Activated CD4-positive, alpha-beta T cell treated with anti-CD3 and anti-CD28 coated beads for 1 hour (primary cell): ENCODE data around the gene IGLON5.

Experiments
- DNase-seq: peaks from one replicate; pipeline ENCODE4 v3.0.0-alpha.2; 2020

IGLON5 gene

GRCh38 chr19:51318687-51319648, 7.5 kb downstream of the IGLON5 start:
- no peak for DNase-seq

- no peak for DNase-seq
Measured at GRCh38 chr19:51319649-51320279, 8.3 kb downstream of the IGLON5 start.

- no peak for DNase-seq
Measured at GRCh38 chr19:51320280-51320657, 8.8 kb downstream of the IGLON5 start.

DNA sequence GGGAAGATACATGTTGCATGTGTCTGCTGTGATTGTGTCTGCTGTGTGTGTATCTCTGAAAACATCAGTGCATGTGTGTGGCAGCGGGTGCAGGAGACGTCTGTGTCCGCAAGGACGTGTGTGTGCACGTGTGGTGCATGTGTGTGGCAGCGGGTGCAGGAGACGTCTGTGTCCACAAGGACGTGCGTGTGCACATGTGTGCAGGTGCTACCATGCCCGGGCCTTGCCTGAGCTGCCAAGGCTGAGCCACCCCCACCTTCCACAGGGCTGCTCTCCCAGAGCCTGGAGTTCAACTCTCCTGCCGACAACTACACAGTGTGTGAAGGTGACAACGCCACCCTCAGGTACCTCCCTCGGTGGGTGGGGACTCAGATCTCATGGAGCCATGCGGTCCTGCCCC, 10.4 kb downstream of the IGLON5 start:
- no peak for DNase-seq

- DNase-seq = no peak
Measured at GRCh38 chr19:51323481-51324166, 12.2 kb downstream of the IGLON5 start.

DNA sequence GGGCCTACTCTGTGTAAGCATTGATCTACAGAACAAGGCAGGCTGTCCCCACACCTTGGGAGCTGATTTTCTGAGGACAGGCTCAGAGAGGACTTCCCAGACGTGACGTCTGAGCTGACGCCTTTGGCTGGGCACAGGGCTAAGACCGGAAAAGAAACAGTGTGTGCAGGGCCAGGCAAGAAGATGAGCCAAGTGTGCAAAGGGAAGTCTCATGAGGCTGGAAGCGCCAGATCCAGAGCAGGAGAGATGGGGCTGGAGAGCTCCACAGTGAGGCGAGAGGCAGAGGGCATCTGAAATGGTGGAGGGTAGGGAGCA, 12.7 kb downstream of the IGLON5 start:
- DNase-seq = no peak

DNA sequence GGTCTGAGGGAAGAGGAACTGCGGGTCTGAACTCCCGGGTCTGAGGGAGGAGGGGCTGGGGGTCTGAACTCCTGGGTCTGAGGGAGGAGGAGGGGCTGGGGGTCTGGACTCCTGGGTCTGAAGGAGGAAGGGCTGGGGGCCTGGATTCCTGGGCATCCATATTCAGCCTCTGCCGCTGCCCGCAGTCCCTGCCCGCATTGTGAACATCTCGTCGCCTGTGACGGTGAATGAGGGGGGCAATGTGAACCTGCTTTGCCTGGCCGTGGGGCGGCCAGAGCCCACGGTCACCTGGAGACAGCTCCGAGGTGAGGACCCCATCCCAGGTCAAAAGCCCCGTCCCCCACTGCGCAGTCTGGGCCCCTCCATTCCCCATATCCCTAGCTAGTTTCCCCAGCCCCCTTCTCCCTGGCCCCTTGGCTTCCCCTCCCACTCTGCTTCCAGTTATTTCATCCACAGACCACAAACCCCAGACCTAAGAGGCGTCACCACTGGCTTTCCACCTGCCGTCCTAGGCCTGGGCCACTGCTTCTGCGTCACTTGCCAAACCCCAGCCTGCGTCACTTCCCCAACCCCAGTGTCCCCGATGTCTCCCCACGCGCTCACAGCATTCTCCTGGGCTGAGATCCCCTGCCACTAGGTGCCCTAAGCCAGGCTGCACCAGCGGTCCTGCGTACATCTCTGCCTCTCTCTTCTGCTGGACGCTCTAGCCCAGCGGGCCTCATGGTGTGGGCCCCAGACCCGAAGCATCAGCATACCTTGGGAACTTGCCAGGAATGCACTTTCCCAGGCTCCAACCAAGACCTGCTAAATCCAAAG, 13.9 kb downstream of the IGLON5 start:
- DNase-seq = no peak

DNA sequence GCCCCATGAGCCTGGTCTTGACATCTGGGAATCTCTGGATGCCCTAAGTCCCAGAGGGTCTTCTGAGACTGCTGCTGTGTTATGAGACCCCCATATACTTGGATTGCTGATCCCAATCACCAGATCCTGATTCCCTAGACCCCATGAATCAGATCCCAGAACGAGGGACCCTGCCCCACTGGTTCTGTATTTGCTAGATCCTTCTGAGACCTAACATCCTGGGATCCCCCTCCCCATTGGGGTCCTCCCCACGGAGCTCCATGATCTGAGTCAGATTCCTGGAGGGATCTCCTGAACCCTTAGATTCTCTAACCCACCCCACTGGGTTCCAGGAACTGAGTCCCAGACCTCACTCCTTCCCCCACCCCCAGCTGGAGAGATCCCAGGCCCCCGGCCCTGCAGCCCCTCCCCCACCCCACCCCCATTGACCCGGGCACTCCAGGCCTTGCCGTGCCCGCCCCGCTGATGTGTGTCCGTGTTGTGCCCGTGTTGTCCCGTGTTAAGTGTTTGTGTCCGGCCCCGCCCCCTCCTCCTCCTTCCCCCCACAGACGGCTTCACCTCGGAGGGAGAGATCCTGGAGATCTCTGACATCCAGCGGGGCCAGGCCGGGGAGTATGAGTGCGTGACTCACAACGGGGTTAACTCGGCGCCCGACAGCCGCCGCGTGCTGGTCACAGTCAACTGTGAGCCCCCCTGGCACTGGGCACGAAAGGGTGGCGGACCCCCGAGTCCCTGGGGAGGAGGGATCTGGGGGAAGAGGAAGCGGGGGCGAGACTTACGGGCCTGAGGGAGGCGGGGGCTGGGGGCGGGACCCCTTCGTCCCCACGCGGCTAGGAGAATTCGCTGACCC, 15.0 kb downstream of the IGLON5 start:
- no peak for DNase-seq

DNA sequence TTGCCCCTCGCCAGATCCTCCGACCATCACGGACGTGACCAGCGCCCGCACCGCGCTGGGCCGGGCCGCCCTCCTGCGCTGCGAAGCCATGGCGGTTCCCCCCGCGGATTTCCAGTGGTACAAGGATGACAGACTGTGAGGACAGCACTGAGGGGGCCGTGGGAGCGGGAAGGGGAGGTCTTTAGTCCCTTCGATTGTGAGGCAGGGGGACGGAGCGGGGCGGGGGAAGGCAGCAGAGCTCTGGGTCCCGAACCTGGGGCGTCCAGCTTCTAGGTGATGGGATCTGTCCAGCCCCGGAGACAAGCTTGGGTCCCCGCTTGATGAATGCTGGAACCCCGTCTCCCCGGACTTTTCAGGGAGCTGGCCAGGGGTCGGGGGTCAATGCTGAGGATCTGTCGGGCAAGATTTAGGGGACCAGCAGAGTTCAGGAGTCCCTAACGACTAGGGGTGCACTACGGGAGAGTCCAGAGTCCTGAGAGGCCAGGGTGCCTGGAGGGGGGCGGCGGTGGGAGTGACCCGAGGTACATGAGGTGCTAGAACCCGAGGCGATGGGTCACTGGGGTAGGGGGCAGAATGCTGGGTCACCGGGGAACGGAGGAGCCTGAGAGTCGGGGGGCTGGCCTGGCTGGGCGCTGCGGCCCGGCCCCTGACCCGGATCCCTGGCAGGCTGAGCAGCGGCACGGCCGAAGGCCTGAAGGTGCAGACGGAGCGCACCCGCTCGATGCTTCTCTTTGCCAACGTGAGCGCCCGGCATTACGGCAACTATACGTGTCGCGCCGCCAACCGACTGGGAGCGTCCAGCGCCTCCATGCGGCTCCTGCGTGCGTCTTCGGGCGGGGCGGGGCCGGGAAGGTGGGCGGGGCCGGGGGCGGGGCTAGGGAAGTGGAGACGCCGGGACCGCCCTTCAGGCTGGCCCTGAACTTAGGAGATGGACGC, 15.9 kb downstream of the IGLON5 start:
- no peak for DNase-seq

DNA sequence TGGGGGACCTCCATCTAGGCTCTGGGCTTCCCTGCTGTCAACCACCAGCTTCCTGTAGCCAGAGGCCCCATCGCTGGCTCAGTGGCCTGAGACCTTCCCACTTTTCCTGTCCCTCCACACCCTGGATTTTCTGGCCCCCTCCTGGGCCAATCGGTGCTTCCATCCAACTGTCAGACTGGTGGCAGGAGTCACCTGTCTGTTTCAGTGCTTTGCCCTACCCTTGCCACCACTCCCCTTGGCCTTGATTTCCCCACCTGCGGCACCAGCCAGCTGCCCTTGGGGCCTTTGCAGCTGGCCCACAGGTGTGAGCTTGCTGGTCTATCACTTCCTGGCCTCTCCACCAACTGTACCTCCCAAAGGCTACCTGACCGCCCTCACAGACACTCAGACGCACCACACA, 18.0 kb downstream of the IGLON5 start:
- DNase-seq = no peak

DNA sequence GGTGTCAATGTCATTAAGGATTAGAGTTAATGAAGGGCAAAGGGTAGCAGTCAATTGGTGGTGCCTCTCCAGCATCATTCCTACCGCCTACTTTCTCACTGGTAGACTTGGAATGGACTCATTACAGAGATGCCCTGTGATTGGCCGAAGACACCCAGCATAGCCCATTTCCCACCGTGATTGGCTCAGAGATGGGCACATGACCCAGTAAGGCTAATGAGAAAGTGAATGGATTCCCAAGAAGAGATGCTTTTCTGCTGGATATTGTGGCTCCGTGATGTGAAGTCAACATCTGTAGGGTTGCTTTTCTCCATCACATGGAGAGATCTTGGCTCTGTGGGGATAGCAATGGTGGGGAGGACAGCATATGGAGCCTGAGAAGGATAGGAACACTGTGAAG, 18.9 kb downstream of the IGLON5 start:
- DNase-seq = no peak

DNA sequence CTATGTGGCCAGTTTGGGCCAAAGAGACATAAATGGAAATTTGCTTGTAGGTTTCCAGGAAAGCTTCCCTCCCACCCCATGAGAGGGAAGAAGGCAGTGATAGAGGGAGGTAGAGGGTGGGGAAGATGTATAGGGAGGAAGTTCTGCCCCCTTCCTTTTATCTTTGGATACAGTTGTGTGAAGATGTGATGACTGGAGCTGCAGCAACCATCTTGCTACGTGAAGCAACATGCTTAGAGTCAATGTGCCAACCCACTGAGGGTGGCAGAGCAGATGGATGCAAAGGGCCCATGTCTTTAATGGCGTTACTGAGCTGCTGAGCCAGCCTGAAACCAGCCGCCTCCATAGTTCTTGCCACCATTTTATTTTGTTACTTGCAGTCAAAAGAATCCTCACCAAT, 19.7 kb downstream of the IGLON5 start:
- no peak for DNase-seq

GRCh38 chr19:51331716-51332115, 20.3 kb downstream of the IGLON5 start:
- no peak for DNase-seq

DNA sequence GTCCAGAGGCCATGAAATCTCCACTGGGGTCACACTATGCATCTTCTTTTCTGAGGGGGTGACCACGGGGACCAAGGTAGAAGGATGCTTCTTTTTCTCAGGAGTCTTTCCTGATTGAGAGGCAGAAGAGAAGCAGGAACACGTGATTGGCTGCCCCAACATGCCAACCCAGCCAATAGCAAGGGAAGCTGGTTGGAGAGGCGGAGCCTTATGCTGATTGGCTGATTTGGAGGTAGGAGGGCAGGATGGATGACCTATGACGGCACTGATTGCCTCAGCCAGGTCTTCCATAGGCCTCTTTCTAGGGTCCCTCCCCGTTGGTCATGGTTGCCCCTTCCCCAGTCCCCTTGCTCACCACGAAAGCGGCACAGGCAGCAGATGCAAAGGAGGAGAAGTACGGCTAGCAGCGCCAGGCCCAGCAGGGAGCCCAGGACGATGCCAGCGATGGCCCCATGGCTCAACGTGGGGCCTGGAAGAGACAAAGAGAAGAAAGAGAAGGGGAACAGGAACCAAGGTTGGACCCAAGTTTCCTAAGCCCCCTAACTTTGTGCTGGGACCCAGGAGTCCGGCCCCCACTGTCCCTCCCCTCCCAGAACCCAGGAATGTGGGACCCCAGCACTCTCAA, 22.5 kb downstream of the IGLON5 start:
- no peak for DNase-seq

GRCh38 chr19:51337141-51337860, 25.9 kb downstream of the IGLON5 start:
- DNase-seq = no peak

- no peak for DNase-seq
Measured at GRCh38 chr19:51337861-51338562, 26.6 kb downstream of the IGLON5 start.

DNA sequence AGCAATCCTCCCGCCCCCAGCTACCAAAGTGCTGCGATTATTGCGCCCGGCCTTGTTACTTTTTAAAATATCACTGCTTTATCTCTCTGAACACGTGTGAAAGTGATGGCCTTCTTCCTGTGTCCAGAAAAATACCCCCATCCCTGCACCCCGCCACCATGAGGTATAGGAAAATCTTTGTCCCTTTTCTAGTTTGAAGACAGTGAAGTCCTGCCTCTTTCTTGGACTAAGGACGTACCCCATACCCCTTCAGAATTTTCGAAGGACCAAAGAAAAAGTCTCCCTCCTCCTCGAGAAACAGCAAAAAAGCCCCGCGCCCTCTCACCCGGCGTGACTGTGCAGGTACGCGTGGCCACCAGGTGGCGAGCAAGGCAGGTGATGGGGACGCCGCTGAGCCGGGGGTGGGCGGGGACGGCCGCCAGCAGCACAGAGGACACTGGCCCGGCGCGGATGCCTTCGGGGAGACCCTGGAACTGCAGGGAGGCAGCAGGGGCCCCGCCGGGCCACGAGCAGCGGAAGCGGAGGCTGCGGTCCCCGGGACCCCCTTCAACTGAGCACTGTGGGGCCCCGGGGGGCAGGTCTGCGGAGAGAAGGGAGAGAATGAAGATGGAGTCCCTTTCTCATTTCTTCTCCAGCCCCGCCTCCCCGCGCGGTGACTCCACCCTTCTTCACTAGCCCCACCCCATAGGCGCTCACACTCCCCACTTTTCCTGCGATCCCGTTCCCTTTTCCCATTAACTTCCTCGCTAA, 27.3 kb downstream of the IGLON5 start:
- peak; percentile 75 for DNase-seq

DNA sequence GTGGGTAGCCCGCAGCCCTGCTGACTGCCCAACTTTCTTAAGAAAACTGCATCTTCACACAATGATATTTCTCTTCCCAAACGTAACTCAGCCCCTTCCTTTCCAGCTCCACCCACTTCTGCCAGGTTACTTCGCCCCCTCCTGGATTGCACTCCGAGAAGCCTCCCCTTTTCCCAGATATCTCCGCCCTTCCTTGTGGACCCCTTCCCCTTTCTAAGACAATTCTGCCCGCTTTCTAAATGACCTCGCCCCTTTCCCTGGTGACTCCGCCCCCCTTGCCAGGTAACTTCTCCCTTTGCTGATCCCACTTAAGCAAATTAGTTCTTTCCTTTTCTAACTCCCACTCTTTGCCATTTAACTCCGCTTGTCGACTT, 27.9 kb downstream of the IGLON5 start:
- DNase-seq = no peak
